PC-3 (cell line): ENCODE data around the gene PCTP. TPM values are rescaled to one million over a fixed set of nuclear protein-coding genes. Genes with fewer than 3 reads are reported as not detected.

ENCODE experiments used
- ATAC-seq: fragments of 200-7000 bp; cut with Tn5 transposase; 2 replicates; pipeline ENCODE4 v1.9.1; 2020; ENCODE audit warnings: mild to moderate bottlenecking, moderate library complexity
- Bru-seq: library from RNA; stranded (reverse); fragments of 400-500 nt; gene quantifications from one replicate; lab custom pipeline; 2021; lab: Mats Ljungman, UMichigan
- BruChase-seq, 2 experiments: library from RNA; stranded (reverse); fragments of 400-500 nt; gene quantifications; one replicate each; lab custom pipeline; 2021; lab: Mats Ljungman, UMichigan
- BruUV-seq: library from RNA; stranded (reverse); fragments of 400-500 nt; replicated peaks from 2 replicates; lab custom pipeline; 2021; lab: Mats Ljungman, UMichigan
- CTCF ChIA-PET: fragments of 300-600 bp; sonication (Branson Sonifier 250); formaldehyde crosslinking; loops from one replicate; lab custom pipeline; 2022; ENCODE audit warnings: antibody characterized with exemption; lab: Charles Lee
- POLR2A ChIA-PET: fragments of 300-600 bp; sonication (Branson Sonifier 250); formaldehyde crosslinking; loops from one replicate; lab custom pipeline; 2022; ENCODE audit warnings: antibody characterized with exemption; ENCODE audit not compliant: unreplicated experiment; lab: Charles Lee
- DNase-seq: peaks from one replicate; pipeline ENCODE4 v3.0.0-alpha.2; 2015
- H2AFZ ChIP-seq: fragments of 300-600 bp; sonication (generic); 2 replicates; pipeline ENCODE4 v1.6.0; 2016; ENCODE audit warnings: antibody characterized with exemption, low read length
- H3F3A ChIP-seq: fragments of 300-600 bp; sonication (generic); one replicate; pipeline ENCODE4 v1.6.0; 2017; ENCODE audit warnings: antibody characterized with exemption, low read length, control low read depth, mild to moderate bottlenecking; ENCODE audit not compliant: unreplicated experiment
- H3K27ac ChIP-seq: fragments of 300-600 bp; sonication (generic); 2 replicates; pipeline ENCODE4 v1.5.1; 2016; ENCODE audit warnings: mild to moderate bottlenecking, low read length
- H3K27me3 ChIP-seq: fragments of 300-600 bp; sonication (generic); 2 replicates; pipeline ENCODE4 v1.6.1; 2016; ENCODE audit warnings: low read length, mixed read lengths
- H3K36me3 ChIP-seq: fragments of 300-600 bp; sonication (generic); 2 replicates; pipeline ENCODE4 v1.6.1; 2016; ENCODE audit warnings: low read depth, mixed run types, low read length, mixed read lengths
- H3K4me1 ChIP-seq: fragments of 300-600 bp; sonication (generic); 2 replicates; pipeline ENCODE4 v1.5.1; 2016; ENCODE audit warnings: low read length; ENCODE audit not compliant: insufficient read depth
- H3K4me2 ChIP-seq: fragments of 300-600 bp; sonication (generic); 2 replicates; pipeline ENCODE4 v1.6.0; 2016; ENCODE audit warnings: low read length
- H3K4me3 ChIP-seq: fragments of 300-600 bp; sonication (generic); 2 replicates; pipeline ENCODE4 v1.5.1; 2016; ENCODE audit warnings: mild to moderate bottlenecking, low read length, mixed read lengths
- H3K79me2 ChIP-seq: fragments of 300-600 bp; sonication (generic); 2 replicates; pipeline ENCODE4 v1.6.1; 2017; ENCODE audit warnings: low read length, mixed read lengths
- H3K9ac ChIP-seq: fragments of 300-600 bp; sonication (generic); 2 replicates; pipeline ENCODE4 v1.6.0; 2016; ENCODE audit warnings: mild to moderate bottlenecking, low read length
- H3K9me2 ChIP-seq: fragments of 300-600 bp; sonication (generic); replicated peaks from 2 replicates; pipeline ENCODE4 v1.6.1; 2016; ENCODE audit warnings: mixed run types, low read length, mixed read lengths
- H3K9me3 ChIP-seq: fragments of 300-600 bp; sonication (generic); 2 replicates; pipeline ENCODE4 v1.6.1; 2016; ENCODE audit warnings: low read length, mixed read lengths
- H4K20me1 ChIP-seq: fragments of 300-600 bp; sonication (generic); 2 replicates; pipeline ENCODE4 v1.6.1; 2016; ENCODE audit warnings: low read length, mixed read lengths
- CTCF ChIP-seq: fragments of 300-600 bp; sonication (generic); conservative IDR thresholded peaks from 2 replicates; pipeline ENCODE4 v1.5.1; 2017; ENCODE audit warnings: antibody characterized with exemption, low read depth, mild to moderate bottlenecking, low read length
- EZH2 ChIP-seq: fragments of 300-600 bp; sonication (generic); IDR thresholded peaks from one replicate; pipeline ENCODE4 v1.6.1; 2017; ENCODE audit warnings: antibody characterized with exemption, mild to moderate bottlenecking, low read length; ENCODE audit not compliant: unreplicated experiment
- EZH2phosphoT487 ChIP-seq: fragments of 300-600 bp; sonication (generic); IDR thresholded peaks from 2 replicates; pipeline ENCODE4 v1.6.1; 2018; ENCODE audit warnings: mild to moderate bottlenecking, antibody characterized with exemption, low read length, borderline replicate concordance
- intact Hi-C: fragments of 100-400 bp; cut with micrococcal nuclease; formaldehyde crosslinking; loops from 2 replicates; pipeline ENCODE4 v1.9.0; 2023
- long read RNA-seq: library from polyadenylated mRNA; unstranded; transcript quantifications from one replicate; pipeline ENCODE4 v2.0.0, GENCODE V29; 2021; ENCODE audit not compliant: unreplicated experiment
- total RNA-seq: library from RNA; depleted of rRNA; stranded (reverse); fragments of >200 nt; gene quantifications from 2 replicates; pipeline ENCODE4 v1.2.3, GENCODE V29; 2014; rRNA removed

Gene PCTP
- total RNA-seq (15.4 and 17.6 TPM in 2 replicates), Bru-seq, nascent RNA (percentile 57 among the genes with signal in this experiment), BruChase-seq, experiment 1, labeled RNA remaining after a 6-hour chase (percentile 44 among the genes with signal in this experiment), BruChase-seq, experiment 2, labeled RNA remaining after a 2-hour chase (percentile 54 among the genes with signal in this experiment)
- long read RNA-seq, transcript PCTP-201 (6 exons, 2,044 nt), result major isoform, 8 of 19 reads
- long read RNA-seq, partial matches to known transcripts, result 3 of 19 reads
- long read RNA-seq, other reads (novel, unspliced or antisense), result 8 of 19 reads

- peak; percentile 97 for DNase-seq
- POLR2A ChIA-PET, result interaction anchor here (0.6 to 0.7 kb wide), 2 partner anchors 17 to 305 kb away, joined by 3 to 4 read pairs; no protein-coding TSS in a partner anchor
- Histone ChIP-seq H3K9me2 (no peaks in the 10 kb centered on the region), H3F3A (no peaks in the 10 kb centered on the region), H3K36me3 (no peaks in the 10 kb centered on the region), H3K4me3 (peak within 1 kb of the TSS; percentile 90), H3K9me3 (no peaks in the 10 kb centered on the region), H3K27me3 (0 out of 2 replicates have a peak, but pooled peaks cover 3% of the 10 kb centered on the region), H2AFZ (peak within 1 kb of the TSS; percentile 97), H4K20me1 (no peaks in the 10 kb centered on the region; the same call in 1 of the 2 replicates), H3K79me2 (peaks cover 24% of the 10 kb centered on the region), H3K4me1 (peaks cover 13% of the 10 kb centered on the region), H3K27ac (peak within 1 kb of the TSS; percentile 46), H3K9ac (peak within 1 kb of the TSS; percentile 73), H3K4me2 (peak within 1 kb of the TSS; percentile 86)
- TF ChIP-seq CTCF (peak; percentile 46), EZH2 (no peak)
- CTCF ChIA-PET, result interaction anchor here (0.5 to 1.0 kb wide), 7 partner anchors 16 to 965 kb away, joined by 3 to 8 read pairs (median 3); no protein-coding TSS in a partner anchor
- ATAC-seq, result peak; percentile 96
- no TSS peak for BruUV-seq
- intact Hi-C loops, result loop anchor here (5.0 kb wide), 1 partner anchor 44 kb away; no protein-coding TSS in a partner anchor
Observed at GRCh38 chr17:55750750-55751657, at the start of gene PCTP. Gene PCTP (plus strand): TSS chr17:55751051. CDS start chr17:55751104, 53 bp downstream.

GRCh38 chr17:55702150-55702549 is 48.7 kb upstream of the PCTP start:
- peaks cover 11% of the 10 kb centered on the region; the same call in 1 of the 2 replicates for H3K27me3 ChIP-seq
- TF ChIP-seq CTCF, result no peak
- TF ChIP-seq EZH2, result no peak
- no peak for TF ChIP-seq EZH2phosphoT487
- no peak overlapping the region for H3K9ac ChIP-seq
- H3K9me3 ChIP-seq, result no peaks in the 10 kb centered on the region
- ChIA-PET POLR2A (no interaction called here), CTCF (no interaction called here)
- no peaks in the 10 kb centered on the region for H4K20me1 ChIP-seq
- peaks cover 13% of the 10 kb centered on the region for H3K4me1 ChIP-seq
- H3K9me2 ChIP-seq, result no peaks in the 10 kb centered on the region
- no peak overlapping the region for H2AFZ ChIP-seq
- no peaks in the 10 kb centered on the region for H3K79me2 ChIP-seq
- no peaks in the 10 kb centered on the region for H3K36me3 ChIP-seq
- intact Hi-C loops, result no loop called here
- H3K4me3 ChIP-seq, result no peak overlapping the region
- H3K27ac ChIP-seq, result no peak overlapping the region
- no TSS peak for BruUV-seq
- no peak for DNase-seq
- no peak for ATAC-seq
- no peak overlapping the region for H3K4me2 ChIP-seq
- no peaks in the 10 kb centered on the region for H3F3A ChIP-seq
